Nephron (organoid): ENCODE data around the gene RAB20.
A peak's percentile ranks its signal among the peaks of the same experiment; 100 is the strongest.

Experiments used
- H3K27ac Mint-ChIP-seq, 3 experiments: 2 replicates each; pipeline ENCODE4 v1.8.0; 2020; ENCODE audit warnings: mixed read lengths in 3 of 3, mild to moderate bottlenecking in 2 of 3, moderate library complexity in 1 of 3
- H3K27me3 Mint-ChIP-seq: 2 replicates; pipeline ENCODE4 v1.8.0; 2021; ENCODE audit warnings: low read depth, mild to moderate bottlenecking, moderate library complexity, mixed read lengths
- H3K36me3 Mint-ChIP-seq: 2 replicates; pipeline ENCODE4 v1.8.0; 2020; ENCODE audit warnings: low read depth, mixed read lengths
- H3K4me1 Mint-ChIP-seq: 2 replicates; pipeline ENCODE4 v1.8.0; 2020; ENCODE audit warnings: mixed read lengths
- H3K4me3 Mint-ChIP-seq, 3 experiments: 2 replicates each; pipeline ENCODE4 v1.8.0; 2020; ENCODE audit warnings: mild to moderate bottlenecking in 3 of 3, mixed read lengths in 3 of 3, moderate library complexity in 2 of 3
- H3K9me3 Mint-ChIP-seq: 2 replicates; pipeline ENCODE4 v1.8.0; 2020; ENCODE audit warnings: mixed read lengths
- CTCF ChIP-seq, 3 experiments: fragments of 200-600 bp; sonication (generic); IDR thresholded peaks; one replicate each; pipeline ENCODE4 v1.5.0; 2021; ENCODE audit warnings: antibody characterized with exemption in 3 of 3; ENCODE audit not compliant: unreplicated experiment in 3 of 3

RAB20 gene

DNA sequence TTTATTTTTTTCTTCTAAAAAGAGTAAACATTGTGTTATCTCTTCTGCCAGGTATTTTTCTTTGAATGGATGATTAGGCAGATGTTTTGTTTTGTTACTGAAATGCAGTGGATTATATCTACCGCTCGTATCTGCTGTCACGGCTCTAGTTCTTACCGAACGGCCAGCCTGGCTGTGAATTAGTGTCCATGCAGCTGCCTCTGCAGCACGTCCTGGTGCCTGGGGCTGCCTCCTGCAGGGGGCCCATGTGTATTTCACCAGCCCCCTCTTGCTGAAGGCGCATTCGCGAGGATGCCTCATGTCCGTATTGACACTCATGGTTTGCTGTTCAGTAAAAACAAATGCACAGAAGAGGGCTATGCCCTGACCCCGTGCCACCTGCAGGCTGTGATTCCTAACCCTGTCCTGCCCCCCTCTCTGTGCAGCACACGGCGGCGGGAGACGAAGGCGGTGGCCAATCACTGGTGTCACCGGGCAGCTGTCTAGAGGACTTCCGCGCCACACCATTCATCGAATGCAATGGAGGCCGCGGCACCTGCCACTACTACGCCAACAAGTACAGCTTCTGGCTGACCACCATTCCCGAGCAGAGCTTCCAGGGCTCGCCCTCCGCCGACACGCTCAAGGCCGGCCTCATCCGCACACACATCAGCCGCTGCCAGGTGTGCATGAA lies 49.9 kb downstream of the RAB20 start:
- no peak overlapping the region for H3K4me3 Mint-ChIP-seq
- no peak for TF ChIP-seq CTCF (IDR thresholded peaks at IDR 0.05; ENCODE audit: unreplicated experiment in 3 of 3)
- H3K36me3 Mint-ChIP-seq: peaks cover 55% of the 10 kb centered on the region
- peaks cover 14% of the 10 kb centered on the region for H3K4me1 Mint-ChIP-seq
- no peaks in the 10 kb centered on the region for H3K27me3 Mint-ChIP-seq
- no peaks in the 10 kb centered on the region for H3K9me3 Mint-ChIP-seq
- H3K27ac Mint-ChIP-seq: no peak overlapping the region

DNA sequence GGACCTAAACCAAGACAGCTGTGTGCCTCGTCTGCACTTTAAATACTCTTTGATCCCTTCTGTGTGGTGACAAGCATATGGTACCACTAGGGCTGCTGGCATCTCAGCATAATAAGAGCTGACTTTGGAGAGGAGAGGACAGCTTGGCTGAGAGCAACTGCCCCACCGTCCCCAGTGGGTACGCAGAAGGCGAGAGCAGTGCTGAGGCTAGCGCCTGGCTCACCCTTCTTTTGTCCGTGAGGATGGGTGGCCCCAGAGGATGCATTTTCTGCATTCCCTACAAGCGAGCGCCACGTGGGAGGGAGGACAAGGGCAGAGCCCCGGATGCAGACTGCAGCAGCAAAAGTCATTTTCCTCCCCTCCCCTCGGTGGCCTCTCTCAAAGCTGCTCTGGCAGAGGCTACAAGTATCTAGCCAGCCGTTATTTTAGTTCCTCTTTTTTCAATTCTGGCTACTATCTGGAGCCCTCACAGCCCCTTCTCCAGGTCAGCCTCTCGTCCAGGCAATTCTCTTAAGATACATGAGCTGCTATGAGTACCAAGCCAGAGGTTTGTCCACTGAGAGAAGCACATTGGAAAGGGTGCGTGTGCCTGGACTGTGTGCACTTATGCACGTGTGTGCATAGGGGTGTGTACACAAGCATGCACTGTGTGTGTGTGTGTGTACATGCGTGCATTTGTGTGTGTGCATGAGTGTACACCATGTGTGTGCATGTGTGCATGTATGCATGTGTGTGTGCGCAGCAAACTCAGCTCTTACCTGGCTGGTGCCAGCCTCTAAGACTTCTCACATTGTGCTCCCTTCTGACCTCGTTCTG lies 51.3 kb downstream of the RAB20 start:
- H3K27me3 Mint-ChIP-seq: no peaks in the 10 kb centered on the region
- H3K9me3 Mint-ChIP-seq: no peaks in the 10 kb centered on the region
- no peak for TF ChIP-seq CTCF (IDR thresholded peaks at IDR 0.05; ENCODE audit: unreplicated experiment in 3 of 3)
- H3K4me1 Mint-ChIP-seq: peaks cover 14% of the 10 kb centered on the region
- H3K27ac Mint-ChIP-seq: no peak overlapping the region
- no peak overlapping the region for H3K4me3 Mint-ChIP-seq
- peaks cover 64% of the 10 kb centered on the region for H3K36me3 Mint-ChIP-seq

GRCh38 chr13:110509478-110509926 lies 52.0 kb downstream of the RAB20 start:
- Mint-ChIP-seq H3K4me1 (peaks cover 14% of the 10 kb centered on the region), H3K27me3 (no peaks in the 10 kb centered on the region), H3K9me3 (no peaks in the 10 kb centered on the region), H3K36me3 (peaks cover 57% of the 10 kb centered on the region), H3K4me3 (no peak overlapping the region), H3K27ac (no peak overlapping the region)
- no peak for TF ChIP-seq CTCF (IDR thresholded peaks at IDR 0.05; ENCODE audit: unreplicated experiment in 3 of 3)

DNA sequence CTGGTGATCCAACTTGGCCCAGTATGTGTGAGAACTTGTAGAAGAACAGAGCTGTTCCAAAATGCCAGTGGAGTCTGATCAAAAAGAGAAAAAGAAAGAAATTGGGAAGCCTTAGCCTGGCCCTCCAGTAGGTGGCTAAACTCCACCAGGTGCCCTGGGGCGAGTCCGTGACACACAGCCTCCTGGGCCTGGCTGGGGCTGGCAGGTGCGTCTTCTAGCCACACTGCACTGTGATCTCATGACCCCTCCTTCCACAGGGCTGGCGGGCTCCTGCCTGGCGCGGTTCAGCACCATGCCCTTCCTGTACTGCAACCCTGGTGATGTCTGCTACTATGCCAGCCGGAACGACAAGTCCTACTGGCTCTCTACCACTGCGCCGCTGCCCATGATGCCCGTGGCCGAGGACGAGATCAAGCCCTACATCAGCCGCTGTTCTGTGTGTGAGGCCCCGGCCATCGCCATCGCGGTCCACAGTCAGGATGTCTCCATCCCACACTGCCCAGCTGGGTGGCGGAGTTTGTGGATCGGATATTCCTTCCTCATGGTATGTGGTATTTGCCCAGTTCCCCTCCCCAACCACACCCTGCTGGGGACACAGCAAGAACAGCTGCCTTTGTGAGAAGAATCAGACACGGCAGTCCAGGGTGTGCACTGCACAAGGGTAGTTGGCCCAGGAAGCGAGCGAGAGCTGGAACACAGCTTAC lies 53.7 kb downstream of the RAB20 start:
- Mint-ChIP-seq H3K36me3 (peaks cover 53% of the 10 kb centered on the region), H3K27ac (peak overlapping the region in 1 of 3 experiments; percentile 15), H3K27me3 (no peaks in the 10 kb centered on the region), H3K9me3 (no peaks in the 10 kb centered on the region), H3K4me1 (peaks cover 14% of the 10 kb centered on the region), H3K4me3 (no peak overlapping the region)
- TF ChIP-seq CTCF (IDR thresholded peaks at IDR 0.05; ENCODE audit: unreplicated experiment in 3 of 3): no peak

- Mint-ChIP-seq H3K9me3 (no peaks in the 10 kb centered on the region), H3K27ac (peak overlapping the region in 2 of 3 experiments; percentile 15 to 74), H3K4me1 (peaks cover 14% of the 10 kb centered on the region), H3K27me3 (no peaks in the 10 kb centered on the region), H3K4me3 (no peak overlapping the region), H3K36me3 (peaks cover 54% of the 10 kb centered on the region)
- no peak for TF ChIP-seq CTCF (IDR thresholded peaks at IDR 0.05; ENCODE audit: unreplicated experiment in 3 of 3)
Observed at GRCh38 chr13:110506859-110507566, 54.5 kb downstream of the RAB20 start.
